DMS53 treated with DMSO at 0.1 percent for 48 hours (cell line): ENCODE data around the gene PITPNM3.

Source experiments
- DNase-seq: peaks from one replicate; lab custom pipeline; 2025; ENCODE audit not compliant: unreplicated experiment; lab: John Stamatoyannopoulos, UW

Gene PITPNM3

GRCh38 chr17:6449307-6449706 is 107.0 kb downstream of the PITPNM3 start:
- DNase-seq = no peak

DNA sequence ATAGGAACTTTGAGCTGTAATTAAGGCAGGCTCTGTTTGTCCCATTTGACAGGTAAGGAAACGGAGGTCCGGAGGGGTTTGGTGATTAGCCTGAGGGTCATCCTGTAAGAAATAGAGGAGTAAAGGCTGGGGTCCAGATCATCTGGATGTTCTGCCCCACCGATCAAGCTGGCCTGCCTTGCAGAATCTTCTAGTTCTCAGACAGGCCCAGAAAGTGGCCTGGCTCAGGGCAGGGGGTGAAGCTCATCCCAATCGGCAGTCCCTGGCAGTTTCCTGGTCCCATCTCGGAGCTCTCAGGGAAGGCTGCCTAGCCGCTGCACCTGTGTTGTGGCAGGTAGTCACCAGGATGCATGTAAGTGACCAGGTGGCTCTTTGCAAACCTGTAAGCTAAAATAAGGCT is 107.9 kb downstream of the PITPNM3 start:
- DNase-seq = no peak

DNA sequence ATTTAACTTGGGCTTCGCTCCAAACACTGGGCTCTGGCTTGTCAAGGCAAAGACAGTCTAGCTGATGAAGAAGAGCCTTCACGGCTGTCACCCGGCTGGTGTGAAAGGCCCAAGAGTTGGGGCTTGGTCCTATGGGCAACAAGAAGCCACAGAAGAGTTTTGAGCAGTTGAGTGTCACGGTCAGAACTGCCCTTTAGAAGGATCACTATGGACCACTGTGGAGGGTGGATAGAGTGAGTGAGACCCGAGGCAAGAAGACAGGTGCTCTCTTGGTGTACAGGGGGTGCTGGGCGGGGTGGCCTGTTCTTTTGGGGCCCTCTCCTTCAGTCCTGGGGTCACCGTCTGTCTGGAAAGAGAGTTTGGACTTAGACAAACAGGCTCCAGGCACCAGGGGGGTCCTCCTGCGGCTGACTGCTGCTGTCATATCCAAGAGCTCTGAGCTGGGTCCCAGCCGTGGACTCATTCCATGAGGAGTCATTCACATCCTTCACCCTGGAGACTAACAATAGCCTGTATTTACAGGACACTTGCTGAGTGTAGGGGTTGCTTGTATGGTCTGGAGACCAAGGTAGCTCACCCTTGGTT is 109.7 kb downstream of the PITPNM3 start:
- no peak for DNase-seq

DNA sequence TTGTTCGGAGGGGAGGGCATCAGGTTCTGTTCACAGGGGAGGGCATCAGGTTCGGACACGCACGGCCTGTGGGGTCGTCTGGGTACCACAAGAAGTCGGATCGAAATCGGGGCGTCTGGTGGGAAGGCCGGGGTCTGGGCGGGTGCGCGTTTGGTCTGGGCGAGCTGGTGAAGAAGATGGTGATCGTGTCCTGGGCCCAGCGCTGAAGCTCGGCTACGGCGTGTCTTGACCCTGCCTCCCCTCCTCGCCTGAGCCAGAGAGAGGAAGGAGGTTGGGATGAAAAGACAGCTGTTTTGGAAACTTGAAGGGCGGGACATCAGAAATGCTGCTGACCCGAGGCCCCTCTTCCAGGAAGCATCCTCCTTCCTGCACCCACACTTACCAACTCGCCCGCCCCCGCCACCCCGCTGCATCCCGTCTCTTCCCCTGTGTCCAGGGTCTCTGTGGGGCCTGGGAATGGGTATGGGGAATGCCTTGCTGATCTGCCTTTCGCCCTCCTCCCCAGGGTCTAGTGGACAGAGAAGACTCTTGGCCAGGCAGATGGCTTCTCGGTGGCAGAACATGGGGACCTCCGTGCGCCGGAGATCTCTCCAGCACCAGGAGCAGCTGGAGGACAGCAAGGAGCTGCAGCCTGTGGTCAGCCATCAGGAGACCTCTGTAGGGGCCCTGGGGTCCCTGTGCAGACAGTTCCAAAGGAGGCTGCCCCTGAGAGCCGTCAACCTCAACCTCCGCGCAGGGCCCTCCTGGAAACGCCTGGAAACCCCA is 111.6 kb downstream of the PITPNM3 start:
- DNase-seq = no peak

- peak; percentile 94 for DNase-seq
Measured at GRCh38 chr17:6443692-6444570, 112.4 kb downstream of the PITPNM3 start, which contains the start of gene PIMREG. Gene PIMREG (plus strand): TSS chr17:6444455. CDS start chr17:6445111, 656 bp downstream.

DNA sequence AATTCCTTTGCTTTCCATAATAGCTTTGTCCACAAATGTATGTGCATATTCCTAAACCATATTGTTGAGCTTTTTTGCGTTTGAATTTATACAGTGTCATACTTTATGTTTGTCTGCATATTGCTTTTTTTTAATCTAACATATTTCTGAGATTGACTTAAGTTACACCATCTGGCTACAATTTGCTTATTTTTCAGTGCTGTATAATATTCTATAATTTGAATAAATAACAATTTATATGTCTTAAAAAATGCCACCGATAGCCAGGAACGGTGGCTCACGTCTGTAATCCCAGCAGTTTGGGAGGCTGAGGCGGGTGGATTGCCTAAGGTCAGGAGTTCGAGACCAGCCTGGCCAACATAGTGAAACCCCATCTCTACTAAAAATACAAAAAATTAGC is 113.6 kb downstream of the PITPNM3 start:
- no peak for DNase-seq

- no peak for DNase-seq
Measured at GRCh38 chr17:6439951-6440350, 116.4 kb downstream of the PITPNM3 start.

DNA sequence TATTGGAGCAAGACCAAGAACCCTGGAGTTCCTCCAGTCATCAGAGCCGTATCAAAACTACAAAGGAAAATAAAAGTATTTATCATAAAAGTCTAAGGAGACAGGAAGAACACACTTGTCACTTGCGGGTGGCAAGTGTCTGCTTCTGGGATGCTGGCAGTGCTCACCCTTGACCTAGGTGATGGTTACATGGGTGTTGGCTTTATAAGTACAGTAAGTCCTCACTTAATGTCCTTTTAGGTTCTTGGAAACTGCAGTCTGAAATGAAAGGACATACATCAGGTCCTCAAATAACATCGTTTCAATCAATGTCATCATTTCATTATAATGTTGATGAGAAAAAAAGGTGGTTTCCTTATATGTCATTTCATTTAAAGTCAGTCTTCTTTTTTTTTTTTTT is 118.4 kb downstream of the PITPNM3 start:
- no peak for DNase-seq

DNA sequence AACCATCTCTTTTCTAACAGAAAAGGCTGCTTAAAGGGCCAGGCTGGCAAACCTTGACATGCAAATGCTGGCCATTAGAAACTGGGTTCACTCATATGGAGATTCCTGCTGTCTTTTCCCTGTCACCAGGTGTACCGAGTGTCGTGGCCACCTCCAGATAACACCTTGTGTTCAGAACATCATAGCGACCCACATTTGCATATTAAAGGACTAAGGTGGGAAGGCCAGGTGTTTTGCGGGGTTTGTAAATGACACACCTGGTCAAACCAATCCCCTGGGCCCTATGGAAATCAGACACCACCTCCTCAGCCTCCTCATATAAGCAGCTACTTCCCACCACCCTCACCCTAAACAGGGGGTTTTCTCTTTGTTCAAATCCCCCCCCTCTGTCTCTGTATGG is 118.9 kb downstream of the PITPNM3 start:
- DNase-seq = no peak

GRCh38 chr17:6435968-6436367 is 120.4 kb downstream of the PITPNM3 start:
- peak; percentile 65 for DNase-seq

GRCh38 chr17:6435051-6435450 is 121.3 kb downstream of the PITPNM3 start, which contains the start of gene AIPL1:
Gene AIPL1 (minus strand): TSS chr17:6435121. CDS start chr17:6435104, 17 bp downstream.
- no peak for DNase-seq

DNA sequence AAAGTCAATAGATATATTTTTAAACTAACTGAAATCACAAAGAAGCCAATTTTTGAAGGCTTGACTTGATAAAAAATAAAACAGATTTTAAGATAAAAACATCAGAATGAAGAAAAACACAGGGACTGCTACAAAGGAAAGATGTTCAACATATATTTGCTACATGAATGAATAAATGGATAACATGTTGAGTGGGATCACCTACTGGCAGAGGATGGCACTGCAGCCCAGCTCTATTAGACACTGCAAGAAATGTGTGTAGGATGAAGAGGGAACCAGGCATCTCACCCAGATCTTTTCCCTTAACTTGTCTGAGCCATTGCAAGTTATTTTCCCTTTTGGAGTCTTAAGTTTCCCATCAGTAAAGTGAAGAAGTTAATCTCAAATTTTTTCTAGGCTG is 125.6 kb downstream of the PITPNM3 start:
- no peak for DNase-seq

DNA sequence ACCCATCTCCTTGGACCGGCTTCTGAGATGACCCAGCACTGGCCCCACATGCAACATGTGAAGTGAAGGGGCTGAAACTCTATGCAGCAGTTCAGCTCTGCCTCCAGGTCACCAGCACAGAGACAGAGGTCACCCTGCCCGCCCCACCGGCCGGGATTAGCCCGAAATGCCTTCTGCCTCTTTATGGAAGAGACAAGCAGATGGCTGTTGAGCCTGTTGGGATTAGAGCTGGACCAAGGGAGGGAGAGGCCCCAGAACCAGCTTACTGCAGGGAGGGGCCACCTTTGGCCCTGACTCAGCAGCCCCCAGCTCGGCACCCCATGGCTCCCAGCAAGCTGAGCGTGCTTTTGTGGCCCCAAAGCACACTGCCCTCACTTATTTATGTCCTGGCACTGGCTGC is 127.1 kb downstream of the PITPNM3 start:
- no peak for DNase-seq

GRCh38 chr17:6428207-6428965 is 128.0 kb downstream of the PITPNM3 start:
- no peak for DNase-seq

DNA sequence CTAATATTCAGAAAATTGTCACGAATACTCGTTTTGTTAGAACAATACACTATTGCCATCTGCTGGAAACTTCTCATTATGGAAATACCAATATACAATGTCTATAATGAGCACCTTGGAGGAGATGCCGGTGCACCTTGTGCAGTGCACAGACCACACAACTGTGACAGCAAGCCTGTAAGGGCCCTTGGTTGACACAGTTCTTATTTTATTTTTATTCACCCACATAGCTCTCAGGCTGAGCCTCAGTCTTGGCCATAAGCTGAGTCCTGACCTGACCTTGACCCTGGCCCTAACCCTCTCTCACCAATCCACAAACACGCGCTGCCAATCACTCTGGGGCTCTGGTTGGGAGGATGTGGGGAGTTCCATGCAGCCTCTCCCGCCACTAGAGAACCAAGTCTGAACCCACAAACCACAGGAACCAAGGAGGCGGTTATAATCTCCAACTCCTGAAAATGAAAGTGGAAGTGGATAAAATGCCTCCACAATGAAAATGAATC is 129.0 kb downstream of the PITPNM3 start:
- no peak for DNase-seq

DNA sequence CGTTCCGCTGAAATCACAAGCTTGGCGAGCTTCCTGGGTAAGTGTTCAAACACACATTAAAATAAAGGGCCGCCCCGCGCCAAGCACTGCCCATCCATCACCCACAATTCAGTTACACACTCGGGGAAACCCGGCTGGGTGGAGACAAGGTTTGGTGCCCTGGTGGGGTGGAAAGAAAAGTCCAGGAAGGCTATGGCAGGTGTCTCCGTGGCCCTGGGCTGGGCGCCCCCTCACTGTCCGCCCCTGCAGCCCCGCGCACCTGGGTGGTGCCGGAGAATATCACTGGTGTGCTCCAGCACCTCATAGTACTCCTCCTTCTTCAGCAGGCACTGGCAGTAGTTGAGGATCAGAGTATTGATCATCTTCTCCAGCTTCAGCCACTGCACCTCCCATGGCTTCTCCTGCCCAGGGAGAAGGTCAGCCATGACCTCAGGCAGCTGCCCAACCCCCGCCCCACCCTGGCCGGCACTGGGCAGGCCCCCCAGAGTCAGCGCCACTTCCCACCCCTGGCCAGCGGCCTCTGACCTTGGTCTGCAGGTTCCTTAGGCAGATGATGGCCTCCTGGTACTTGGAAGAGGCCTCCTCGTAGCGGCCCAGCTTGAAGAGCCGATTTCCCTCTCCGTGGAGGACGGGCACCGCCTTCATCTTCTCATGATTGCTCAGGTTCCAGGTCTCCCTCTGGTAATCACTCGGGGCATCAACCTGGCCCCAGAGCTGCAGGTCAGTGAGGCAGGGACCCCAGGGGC is 129.8 kb downstream of the PITPNM3 start:
- no peak for DNase-seq

GRCh38 chr17:6425407-6425806 is 130.9 kb downstream of the PITPNM3 start:
- no peak for DNase-seq

DNA sequence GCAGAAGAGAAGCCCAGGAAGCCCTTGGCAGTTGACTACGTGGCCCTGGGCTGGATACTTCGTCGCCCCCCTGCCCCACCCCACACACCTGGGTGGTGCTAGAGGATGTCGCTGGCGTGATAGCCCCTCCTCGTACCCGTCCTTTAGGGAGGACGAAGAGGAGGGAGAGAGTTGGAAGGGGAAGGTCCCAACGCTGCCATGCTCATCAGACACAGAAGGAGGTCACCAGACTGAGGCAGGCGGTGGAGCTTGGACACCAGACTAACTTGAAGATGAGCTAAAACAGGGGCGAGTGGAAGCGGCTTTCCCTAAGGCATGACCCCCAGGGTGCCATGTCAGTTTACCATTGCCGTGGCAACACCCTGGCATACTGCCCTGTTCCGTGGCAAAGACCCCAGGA is 132.4 kb downstream of the PITPNM3 start:
- no peak for DNase-seq

- no peak for DNase-seq
Measured at GRCh38 chr17:6422654-6423241, 133.6 kb downstream of the PITPNM3 start.
